Naive thymus-derived CD8-positive, alpha-beta T cell (primary cell): ENCODE results near the gene RFPL1. TPM values are rescaled to one million over a fixed set of nuclear protein-coding genes. Genes with fewer than 3 reads are reported as not detected.
A peak's percentile ranks its signal among the peaks of the same experiment; 100 is the strongest.
"Not testable (repeated sequence)": the region's sequence is repeated elsewhere in the genome, so short reads cannot be mapped to it uniquely, and the experiment has no call there.

ENCODE experiments used
- ATAC-seq, 2 donors: fragments of 150-1000 bp; cut with Tn5 transposase in 1 of 2; sonication (Bioruptor Pico), chemical (Tn5 transposase) in 1 of 2; 1 replicate in 1 of 2; 2 replicates in 1 of 2; pipeline ENCODE4 v1.10.0; 2021; ENCODE audit warnings: mild to moderate bottlenecking in 2 of 2, moderate library complexity in 2 of 2
- POLR2A ChIA-PET: fragments of 350-600 bp; sonication (Branson Sonifier 250); formaldehyde crosslinking; loops from one replicate; lab custom pipeline; 2021; ENCODE audit warnings: antibody characterized with exemption; lab: Charles Lee
- DNase-seq, 10 donors: peaks; one replicate each; pipeline versions ENCODE4 v3.0.0 to v3.0.0-alpha.2; 2020 to 2022
- H3K27ac Mint-ChIP-seq, 10 donors: one replicate each; pipeline ENCODE4 v1.8.0; 2020 to 2022; ENCODE audit warnings: mild to moderate bottlenecking in 10 of 10, mixed read lengths in 10 of 10, moderate library complexity in 4 of 10, inconsistent platforms in 1 of 10
- H3K27me3 Mint-ChIP-seq, 5 donors: one replicate each; pipeline ENCODE4 v1.8.0; 2021 to 2022; ENCODE audit warnings: mixed read lengths in 5 of 5
- H3K36me3 Mint-ChIP-seq, 3 donors: one replicate each; pipeline ENCODE4 v1.8.0; 2020 to 2022; ENCODE audit warnings: mixed read lengths in 3 of 3, mild to moderate bottlenecking in 2 of 3, inconsistent platforms in 1 of 3
- H3K4me1 Mint-ChIP-seq, 4 donors: one replicate each; pipeline ENCODE4 v1.8.0; 2021 to 2022; ENCODE audit warnings: mixed read lengths in 4 of 4
- H3K4me3 Mint-ChIP-seq, 10 donors: one replicate each; pipeline ENCODE4 v1.8.0; 2020 to 2022; ENCODE audit warnings: mild to moderate bottlenecking in 10 of 10, mixed read lengths in 10 of 10, moderate library complexity in 6 of 10, inconsistent platforms in 1 of 10
- H3K9me3 Mint-ChIP-seq, 9 donors: one replicate each; pipeline ENCODE4 v1.8.0; 2020 to 2022; ENCODE audit warnings: mixed read lengths in 9 of 9, mild to moderate bottlenecking in 3 of 9, inconsistent platforms in 1 of 9, moderate library complexity in 1 of 9
- polyA plus RNA-seq, 3 donors: library from polyadenylated mRNA; unstranded; fragments of 300-500 nt; fragmentation: Illumina TruSeq; gene quantifications; one replicate each; pipeline ENCODE4 v1.2.3, GENCODE V29; 2021
- total RNA-seq, 8 experiments: library from RNA in 2 of 8; stranded (reverse) in 2 of 8; gene quantifications; one replicate each; pipeline ENCODE4 v1.2.3 and lab custom pipeline; 2021 to 2026

RFPL1 gene
- total RNA-seq (not detected), polyA plus RNA-seq (under 1 TPM in 1 of 3 donors, not detected in 2; 0.11 TPM), total RNA-seq (lab: John Stamatoyannopoulos, UW) (0 to 0.09 (median 0) reads per million in 6 experiments)

- H3K27ac Mint-ChIP-seq, H3K4me1 Mint-ChIP-seq, H3K4me3 Mint-ChIP-seq, POLR2A ChIA-PET, DNase-seq, H3K9me3 Mint-ChIP-seq, H3K36me3 Mint-ChIP-seq, ATAC-seq: not testable (repeated sequence)
- peaks cover 5 to 23% (median 10%) of the 10 kb centered on the region in 5 donors for H3K27me3 Mint-ChIP-seq
Observed at GRCh38 chr22:29438283-29438682, at the start of gene RFPL1. RFPL1 (plus strand) TSS chr22:29438583.

- POLR2A ChIA-PET: interaction anchor here (1.0 kb wide), 3 partner anchors 18 to 165 kb away, joined by 3 read pairs; no protein-coding TSS in a partner anchor
- Mint-ChIP-seq H3K4me3 (peak overlapping the region; percentile 86 to 97 (median 94)), H3K36me3 (peaks cover 0 to 13% (median 0%) of the 10 kb centered on the region in 3 donors), H3K27me3 (no peaks in the 10 kb centered on the region), H3K27ac (peak overlapping the region; percentile 13 to 97 (median 96)), H3K4me1 (peaks cover 17 to 55% (median 49%) of the 10 kb centered on the region in 4 donors), H3K9me3 (no peaks in the 10 kb centered on the region)
- DNase-seq (no peak), ATAC-seq (peak; percentile 6 to 7)
Observed at GRCh38 chr22:29388759-29389090, 49.7 kb upstream of the RFPL1 start.

DNA sequence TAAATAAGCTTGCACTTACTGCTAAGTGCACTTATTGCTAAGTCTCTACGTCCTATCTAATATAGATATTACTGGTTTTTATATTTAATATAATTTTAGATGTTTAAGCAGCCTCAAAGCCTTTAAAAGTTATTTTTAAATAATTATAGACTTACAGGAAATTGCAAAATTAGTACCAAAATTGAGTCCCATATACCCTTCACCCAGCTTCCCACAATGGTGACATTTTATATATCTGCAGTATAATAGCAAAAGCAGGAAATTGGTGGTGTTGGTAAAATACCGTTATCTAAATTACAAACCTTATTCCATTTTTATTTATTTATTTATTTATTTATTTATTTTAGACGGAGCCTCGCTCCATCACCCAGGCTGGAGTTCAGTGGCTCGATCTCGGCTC, 48.1 kb upstream of the RFPL1 start:
- Mint-ChIP-seq H3K4me3 (no peak overlapping the region), H3K36me3 (peaks cover 0 to 5% (median 0%) of the 10 kb centered on the region in 3 donors), H3K9me3 (no peaks in the 10 kb centered on the region), H3K27me3 (no peaks in the 10 kb centered on the region), H3K4me1 (peaks cover 17 to 46% (median 42%) of the 10 kb centered on the region in 4 donors), H3K27ac (no peak overlapping the region)
- POLR2A ChIA-PET: no interaction called here
- DNase-seq (no peak), ATAC-seq (no peak)

DNA sequence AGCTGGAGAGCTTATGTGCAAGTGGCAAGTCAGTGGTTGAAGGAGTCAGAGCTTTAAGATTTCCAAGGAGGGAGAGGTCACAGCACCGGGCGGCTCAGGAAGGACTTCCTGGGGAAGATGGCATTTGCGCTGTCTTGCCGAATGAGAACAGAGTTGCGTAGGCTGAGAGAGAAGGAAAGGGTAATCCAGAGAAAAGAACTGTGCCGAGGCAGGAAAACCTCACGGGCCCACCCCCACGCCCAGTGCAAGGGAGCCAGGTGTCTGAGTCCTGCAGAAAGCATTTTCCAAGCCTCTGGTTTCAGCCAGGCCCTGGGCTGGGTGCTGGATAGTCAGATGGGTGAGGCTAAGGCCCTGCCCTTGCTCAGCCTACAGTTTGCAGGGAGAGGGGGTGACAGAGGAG, 46.8 kb upstream of the RFPL1 start:
- Mint-ChIP-seq H3K4me3 (no peak overlapping the region), H3K27me3 (no peaks in the 10 kb centered on the region), H3K9me3 (no peaks in the 10 kb centered on the region), H3K27ac (peak overlapping the region in 2 of 10 donors; percentile 22 to 25), H3K4me1 (peaks cover 16 to 33% (median 29%) of the 10 kb centered on the region in 4 donors), H3K36me3 (no peaks in the 10 kb centered on the region)
- ATAC-seq (no peak), DNase-seq (no peak)
- POLR2A ChIA-PET: interaction anchor here (0.6 kb wide), 1 partner anchor 53 kb away, joined by 6 read pairs; no protein-coding TSS in a partner anchor

- POLR2A ChIA-PET: interaction anchor here (0.6 to 0.9 kb wide), 2 partner anchors 18 to 21 kb away, joined by 3 read pairs; no protein-coding TSS in a partner anchor
- H3K36me3 Mint-ChIP-seq: no peaks in the 10 kb centered on the region
- H3K27ac Mint-ChIP-seq: no peak overlapping the region
- H3K4me1 Mint-ChIP-seq: peaks cover 12 to 21% (median 15%) of the 10 kb centered on the region in 4 donors
- no peaks in the 10 kb centered on the region for H3K9me3 Mint-ChIP-seq
- H3K27me3 Mint-ChIP-seq: no peaks in the 10 kb centered on the region
- H3K4me3 Mint-ChIP-seq: no peak overlapping the region
- DNase-seq (no peak), ATAC-seq (no peak)
Observed at GRCh38 chr22:29393019-29393608, 45.3 kb upstream of the RFPL1 start.

DNA sequence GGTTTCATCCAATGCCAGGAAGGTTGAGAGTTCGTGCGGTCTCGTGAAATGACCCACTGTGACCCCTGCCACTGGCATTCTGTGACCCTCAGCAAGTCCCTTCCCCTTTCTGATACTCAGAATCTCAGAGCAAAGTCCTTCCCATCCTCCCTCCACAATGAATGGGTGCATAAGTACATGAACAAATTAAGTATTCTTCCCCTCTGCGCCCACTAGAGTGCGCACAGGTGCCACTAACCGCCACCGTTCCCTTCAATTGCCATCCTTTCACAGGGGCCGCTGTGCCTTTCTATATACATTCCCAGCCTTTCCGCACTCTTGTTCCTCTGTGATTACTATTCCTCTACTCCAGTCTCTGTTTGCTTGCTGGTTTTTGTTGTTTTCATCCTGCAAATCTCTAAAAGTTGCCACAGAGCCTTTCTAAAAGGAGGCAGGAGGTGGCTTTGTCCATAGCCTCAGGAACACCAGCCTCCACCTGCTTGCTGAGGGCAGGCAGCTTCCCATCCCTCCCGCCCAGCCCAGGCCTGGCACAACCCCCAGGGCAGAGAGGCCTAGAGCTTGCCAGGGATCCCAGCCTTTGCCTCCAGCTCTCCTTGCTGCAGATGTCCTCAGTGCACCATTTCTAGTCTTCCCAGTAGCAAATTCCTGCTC, 43.3 kb upstream of the RFPL1 start:
- peaks cover 7 to 10% (median 10%) of the 10 kb centered on the region in 4 donors for H3K4me1 Mint-ChIP-seq
- no peaks in the 10 kb centered on the region for H3K27me3 Mint-ChIP-seq
- no peak overlapping the region for H3K4me3 Mint-ChIP-seq
- H3K27ac Mint-ChIP-seq: peak overlapping the region in 2 of 10 donors; percentile 15 to 56
- POLR2A ChIA-PET: interaction anchor here (1.2 kb wide), 1 partner anchor 158 kb away, joined by 3 read pairs; the partner anchor contains the start of gene THOC5
- H3K36me3 Mint-ChIP-seq: no peaks in the 10 kb centered on the region
- ATAC-seq (peak; percentile 96 to 99), DNase-seq (peak; percentile 45 to 79 (median 59))
- no peaks in the 10 kb centered on the region for H3K9me3 Mint-ChIP-seq

DNA sequence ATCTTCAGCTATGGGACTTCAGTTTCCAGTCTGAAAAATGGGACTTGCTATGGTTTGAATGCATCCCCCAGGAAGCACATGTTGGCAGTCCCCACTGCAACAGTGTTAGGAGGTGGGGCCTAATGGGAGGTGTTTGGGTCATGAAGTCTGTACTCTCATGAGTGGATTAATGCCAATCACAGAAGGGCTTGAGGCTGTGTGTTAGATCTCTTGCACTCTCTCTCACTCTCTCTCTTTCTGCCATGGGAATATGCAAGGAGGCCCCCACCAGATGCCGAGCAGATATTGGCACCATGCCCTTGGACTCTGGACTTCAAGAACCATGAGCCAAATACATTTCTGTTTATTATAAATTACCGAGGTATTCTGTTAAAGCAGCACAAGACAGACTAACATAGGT, 42.3 kb upstream of the RFPL1 start:
- no peak for ATAC-seq
- H3K27me3 Mint-ChIP-seq: peaks cover 0 to 4% (median 2%) of the 10 kb centered on the region in 5 donors
- H3K9me3 Mint-ChIP-seq: no peaks in the 10 kb centered on the region
- POLR2A ChIA-PET: interaction anchor here (0.6 kb wide), 1 partner anchor 1197 kb away, joined by 4 read pairs; no protein-coding TSS in a partner anchor
- peak overlapping the region in 3 of 10 donors; percentile 24 to 67 (median 61) for H3K27ac Mint-ChIP-seq
- H3K36me3 Mint-ChIP-seq: no peaks in the 10 kb centered on the region
- DNase-seq: no peak
- H3K4me1 Mint-ChIP-seq: peaks cover 7 to 10% (median 10%) of the 10 kb centered on the region in 4 donors
- H3K4me3 Mint-ChIP-seq: no peak overlapping the region

- DNase-seq (no peak), ATAC-seq (no peak)
- Mint-ChIP-seq H3K4me3 (no peak overlapping the region), H3K36me3 (no peaks in the 10 kb centered on the region), H3K4me1 (peaks cover 6 to 10% (median 7%) of the 10 kb centered on the region in 4 donors), H3K27me3 (peaks cover 4 to 11% (median 7%) of the 10 kb centered on the region in 5 donors), H3K9me3 (no peaks in the 10 kb centered on the region), H3K27ac (no peak overlapping the region)
- POLR2A ChIA-PET: no interaction called here
Observed at GRCh38 chr22:29397791-29398190, 40.6 kb upstream of the RFPL1 start.

DNA sequence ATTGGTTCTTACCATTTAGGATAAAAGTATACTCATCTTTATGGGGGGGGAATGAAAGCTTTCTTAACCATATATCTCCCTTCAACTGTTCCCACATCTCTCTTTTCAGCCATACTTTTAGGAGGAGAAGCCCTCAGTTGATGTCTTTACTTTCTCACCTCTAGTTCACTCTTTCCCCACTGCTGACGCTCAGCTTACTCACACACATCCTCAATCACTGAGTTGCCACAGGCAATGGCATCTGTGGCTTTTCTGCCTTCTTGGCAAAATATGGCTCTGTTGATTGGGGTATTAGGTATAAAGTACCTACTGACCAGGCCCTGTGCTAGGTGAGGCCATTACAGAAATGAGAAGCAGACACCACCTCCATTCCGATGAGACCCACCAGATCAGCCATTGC, 37.8 kb upstream of the RFPL1 start:
- no peak overlapping the region for H3K27ac Mint-ChIP-seq
- DNase-seq: no peak
- peaks cover 4 to 11% (median 9%) of the 10 kb centered on the region in 5 donors for H3K27me3 Mint-ChIP-seq
- H3K4me1 Mint-ChIP-seq: no peaks in the 10 kb centered on the region
- no peaks in the 10 kb centered on the region for H3K9me3 Mint-ChIP-seq
- no peak overlapping the region for H3K4me3 Mint-ChIP-seq
- POLR2A ChIA-PET: no interaction called here
- no peak for ATAC-seq
- no peaks in the 10 kb centered on the region for H3K36me3 Mint-ChIP-seq

- DNase-seq, H3K4me3 Mint-ChIP-seq, H3K9me3 Mint-ChIP-seq, ATAC-seq, H3K36me3 Mint-ChIP-seq, H3K4me1 Mint-ChIP-seq, POLR2A ChIA-PET, H3K27ac Mint-ChIP-seq: not testable (repeated sequence)
- H3K27me3 Mint-ChIP-seq: peaks cover 4 to 11% (median 9%) of the 10 kb centered on the region in 5 donors
Observed at GRCh38 chr22:29401538-29401937, 36.8 kb upstream of the RFPL1 start.

DNA sequence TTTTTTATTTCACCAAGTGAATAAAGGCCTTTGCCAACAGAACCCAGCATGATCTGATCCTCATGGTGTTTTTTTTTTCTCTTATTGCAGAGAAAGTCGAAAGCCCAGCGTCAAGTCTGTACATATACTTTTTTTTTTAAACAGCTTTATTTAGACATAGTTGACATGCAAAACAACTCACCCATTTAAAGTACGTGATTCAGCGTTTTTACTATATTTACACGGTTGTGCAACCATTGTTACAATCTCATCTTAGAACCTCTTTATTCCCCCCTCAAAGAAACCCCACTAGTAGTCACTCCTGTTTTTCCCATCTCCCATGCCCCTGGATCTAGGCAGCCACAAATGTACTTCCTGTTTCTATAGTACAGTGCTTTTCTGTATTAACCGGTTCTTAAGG, 29.4 kb upstream of the RFPL1 start:
- H3K36me3 Mint-ChIP-seq: no peaks in the 10 kb centered on the region
- H3K27ac Mint-ChIP-seq: no peak overlapping the region
- H3K4me3 Mint-ChIP-seq: no peak overlapping the region
- DNase-seq: no peak
- no peaks in the 10 kb centered on the region for H3K9me3 Mint-ChIP-seq
- no peak for ATAC-seq
- no peaks in the 10 kb centered on the region for H3K27me3 Mint-ChIP-seq
- peaks cover 1 to 23% (median 6%) of the 10 kb centered on the region in 4 donors for H3K4me1 Mint-ChIP-seq
- POLR2A ChIA-PET: no interaction called here

GRCh38 chr22:29411569-29412211, 26.7 kb upstream of the RFPL1 start:
- DNase-seq, H3K9me3 Mint-ChIP-seq, H3K27me3 Mint-ChIP-seq, POLR2A ChIA-PET, H3K36me3 Mint-ChIP-seq, ATAC-seq: not testable (repeated sequence)
- peak overlapping the region in 4 of 10 donors; percentile 3 to 61 (median 42) for H3K27ac Mint-ChIP-seq
- peak overlapping the region in 1 of 10 donors; percentile 26 for H3K4me3 Mint-ChIP-seq
- H3K4me1 Mint-ChIP-seq: peaks cover 11 to 40% (median 24%) of the 10 kb centered on the region in 4 donors
